ENCODE data around the gene SLC26A8. TPM values are rescaled to one million over a fixed set of nuclear protein-coding genes. Genes with fewer than 3 reads are reported as not detected.

Gene SLC26A8
- total and polyA plus RNA-seq, 2 experiments from 2014 or later, result 0.89 to 2.9 TPM

DNA sequence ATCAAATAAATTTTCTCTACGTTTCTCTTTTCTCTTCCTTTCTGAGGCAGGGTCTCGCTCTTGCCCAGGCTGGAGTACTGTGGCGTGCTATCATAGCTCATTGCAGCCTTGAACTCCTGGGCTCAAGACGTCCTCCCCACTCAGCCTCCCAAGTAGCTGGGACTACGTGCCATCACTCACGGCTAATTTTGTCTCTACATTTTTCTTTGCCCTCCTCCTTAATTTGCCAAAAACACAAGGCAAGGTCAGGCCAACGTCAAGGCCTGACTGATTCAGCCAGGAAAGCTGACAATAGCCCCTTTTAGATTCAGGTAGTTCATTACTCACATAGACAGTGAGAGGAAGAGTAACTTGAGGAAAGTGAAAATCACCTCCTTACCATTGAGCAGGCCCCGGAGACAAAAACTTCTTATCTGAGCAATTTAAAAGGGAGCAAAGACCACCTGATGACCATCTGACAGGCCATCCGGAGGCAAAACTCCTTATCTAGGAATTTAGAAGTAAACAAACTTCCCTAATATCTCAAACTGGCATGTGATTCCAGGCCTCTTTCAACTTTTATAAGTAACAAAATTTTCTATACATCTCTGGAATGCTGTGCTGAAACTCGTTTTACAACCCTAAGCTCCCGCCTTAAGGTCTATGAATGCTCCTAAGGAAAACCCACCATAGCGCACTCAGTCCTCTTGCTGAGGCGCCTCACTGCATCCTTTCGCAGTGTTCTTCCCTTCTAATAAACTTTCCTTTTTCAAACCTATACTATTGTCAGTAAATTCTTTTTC lies 61.5 kb downstream of the SLC26A8 start (continued):
- TF ChIP-seq, protein P1, sequence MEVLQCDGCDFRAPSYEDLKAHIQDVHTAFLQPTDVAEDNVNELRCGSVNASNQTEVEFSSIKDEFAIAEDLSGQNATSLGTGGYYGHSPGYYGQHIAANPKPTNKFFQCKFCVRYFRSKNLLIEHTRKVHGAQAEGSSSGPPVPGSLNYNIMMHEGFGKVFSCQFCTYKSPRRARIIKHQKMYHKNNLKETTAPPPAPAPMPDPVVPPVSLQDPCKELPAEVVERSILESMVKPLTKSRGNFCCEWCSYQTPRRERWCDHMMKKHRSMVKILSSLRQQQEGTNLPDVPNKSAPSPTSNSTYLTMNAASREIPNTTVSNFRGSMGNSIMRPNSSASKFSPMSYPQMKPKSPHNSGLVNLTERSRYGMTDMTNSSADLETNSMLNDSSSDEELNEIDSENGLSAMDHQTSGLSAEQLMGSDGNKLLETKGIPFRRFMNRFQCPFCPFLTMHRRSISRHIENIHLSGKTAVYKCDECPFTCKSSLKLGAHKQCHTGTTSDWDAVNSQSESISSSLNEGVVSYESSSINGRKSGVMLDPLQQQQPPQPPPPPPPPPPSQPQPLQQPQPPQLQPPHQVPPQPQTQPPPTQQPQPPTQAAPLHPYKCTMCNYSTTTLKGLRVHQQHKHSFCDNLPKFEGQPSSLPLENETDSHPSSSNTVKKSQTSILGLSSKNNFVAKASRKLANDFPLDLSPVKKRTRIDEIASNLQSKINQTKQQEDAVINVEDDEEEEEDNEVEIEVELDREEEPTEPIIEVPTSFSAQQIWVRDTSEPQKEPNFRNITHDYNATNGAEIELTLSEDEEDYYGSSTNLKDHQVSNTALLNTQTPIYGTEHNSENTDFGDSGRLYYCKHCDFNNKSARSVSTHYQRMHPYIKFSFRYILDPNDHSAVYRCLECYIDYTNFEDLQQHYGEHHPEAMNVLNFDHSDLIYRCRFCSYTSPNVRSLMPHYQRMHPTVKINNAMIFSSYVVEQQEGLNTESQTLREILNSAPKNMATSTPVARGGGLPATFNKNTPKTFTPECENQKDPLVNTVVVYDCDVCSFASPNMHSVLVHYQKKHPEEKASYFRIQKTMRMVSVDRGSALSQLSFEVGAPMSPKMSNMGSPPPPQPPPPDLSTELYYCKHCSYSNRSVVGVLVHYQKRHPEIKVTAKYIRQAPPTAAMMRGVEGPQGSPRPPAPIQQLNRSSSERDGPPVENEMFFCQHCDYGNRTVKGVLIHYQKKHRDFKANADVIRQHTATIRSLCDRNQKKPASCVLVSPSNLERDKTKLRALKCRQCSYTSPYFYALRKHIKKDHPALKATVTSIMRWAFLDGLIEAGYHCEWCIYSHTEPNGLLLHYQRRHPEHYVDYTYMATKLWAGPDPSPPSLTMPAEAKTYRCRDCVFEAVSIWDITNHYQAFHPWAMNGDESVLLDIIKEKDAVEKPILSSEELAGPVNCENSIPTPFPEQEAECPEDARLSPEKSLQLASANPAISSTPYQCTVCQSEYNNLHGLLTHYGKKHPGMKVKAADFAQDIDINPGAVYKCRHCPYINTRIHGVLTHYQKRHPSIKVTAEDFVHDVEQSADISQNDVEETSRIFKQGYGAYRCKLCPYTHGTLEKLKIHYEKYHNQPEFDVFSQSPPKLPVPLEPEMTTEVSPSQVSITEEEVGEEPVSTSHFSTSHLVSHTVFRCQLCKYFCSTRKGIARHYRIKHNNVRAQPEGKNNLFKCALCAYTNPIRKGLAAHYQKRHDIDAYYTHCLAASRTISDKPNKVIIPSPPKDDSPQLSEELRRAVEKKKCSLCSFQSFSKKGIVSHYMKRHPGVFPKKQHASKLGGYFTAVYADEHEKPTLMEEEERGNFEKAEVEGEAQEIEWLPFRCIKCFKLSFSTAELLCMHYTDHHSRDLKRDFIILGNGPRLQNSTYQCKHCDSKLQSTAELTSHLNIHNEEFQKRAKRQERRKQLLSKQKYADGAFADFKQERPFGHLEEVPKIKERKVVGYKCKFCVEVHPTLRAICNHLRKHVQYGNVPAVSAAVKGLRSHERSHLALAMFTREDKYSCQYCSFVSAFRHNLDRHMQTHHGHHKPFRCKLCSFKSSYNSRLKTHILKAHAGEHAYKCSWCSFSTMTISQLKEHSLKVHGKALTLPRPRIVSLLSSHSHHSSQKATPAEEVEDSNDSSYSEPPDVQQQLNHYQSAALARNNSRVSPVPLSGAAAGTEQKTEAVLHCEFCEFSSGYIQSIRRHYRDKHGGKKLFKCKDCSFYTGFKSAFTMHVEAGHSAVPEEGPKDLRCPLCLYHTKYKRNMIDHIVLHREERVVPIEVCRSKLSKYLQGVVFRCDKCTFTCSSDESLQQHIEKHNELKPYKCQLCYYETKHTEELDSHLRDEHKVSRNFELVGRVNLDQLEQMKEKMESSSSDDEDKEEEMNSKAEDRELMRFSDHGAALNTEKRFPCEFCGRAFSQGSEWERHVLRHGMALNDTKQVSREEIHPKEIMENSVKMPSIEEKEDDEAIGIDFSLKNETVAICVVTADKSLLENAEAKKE (CRISPR knock-in tag; IDR thresholded peaks at IDR 0.05), result no peak
- TF ChIP-seq STAT1 (IDR thresholded peaks at IDR 0.05; ENCODE audit: unreplicated experiment) (no peak), EZH2 (IDR thresholded peaks at IDR 0.05; ENCODE audit: low read depth, unreplicated experiment) (no peak)
- TF ChIP-seq, protein P2, sequence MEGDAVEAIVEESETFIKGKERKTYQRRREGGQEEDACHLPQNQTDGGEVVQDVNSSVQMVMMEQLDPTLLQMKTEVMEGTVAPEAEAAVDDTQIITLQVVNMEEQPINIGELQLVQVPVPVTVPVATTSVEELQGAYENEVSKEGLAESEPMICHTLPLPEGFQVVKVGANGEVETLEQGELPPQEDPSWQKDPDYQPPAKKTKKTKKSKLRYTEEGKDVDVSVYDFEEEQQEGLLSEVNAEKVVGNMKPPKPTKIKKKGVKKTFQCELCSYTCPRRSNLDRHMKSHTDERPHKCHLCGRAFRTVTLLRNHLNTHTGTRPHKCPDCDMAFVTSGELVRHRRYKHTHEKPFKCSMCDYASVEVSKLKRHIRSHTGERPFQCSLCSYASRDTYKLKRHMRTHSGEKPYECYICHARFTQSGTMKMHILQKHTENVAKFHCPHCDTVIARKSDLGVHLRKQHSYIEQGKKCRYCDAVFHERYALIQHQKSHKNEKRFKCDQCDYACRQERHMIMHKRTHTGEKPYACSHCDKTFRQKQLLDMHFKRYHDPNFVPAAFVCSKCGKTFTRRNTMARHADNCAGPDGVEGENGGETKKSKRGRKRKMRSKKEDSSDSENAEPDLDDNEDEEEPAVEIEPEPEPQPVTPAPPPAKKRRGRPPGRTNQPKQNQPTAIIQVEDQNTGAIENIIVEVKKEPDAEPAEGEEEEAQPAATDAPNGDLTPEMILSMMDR (conservative IDR thresholded peaks at IDR 0.05; ENCODE audit: low read depth in 2 of 2), result no peak

DNA sequence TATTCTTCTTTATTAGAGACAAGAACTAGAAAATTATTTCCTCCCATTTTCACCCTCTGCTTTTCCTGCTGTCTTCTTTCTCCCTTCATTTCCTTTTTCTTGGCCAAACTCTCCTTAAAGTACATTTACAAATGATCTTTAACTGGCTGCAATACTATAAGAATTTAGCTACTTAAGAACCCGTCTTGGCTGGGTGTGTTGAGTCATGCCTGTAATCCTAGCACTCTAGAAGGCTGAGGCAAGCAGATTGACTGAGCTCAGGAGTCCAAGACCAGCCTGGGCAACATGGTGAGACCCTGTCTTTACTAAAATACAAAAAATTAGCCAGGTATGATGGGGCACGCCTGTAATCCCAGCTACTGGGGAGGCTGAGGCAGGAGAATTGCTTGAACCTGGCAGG lies 64.3 kb downstream of the SLC26A8 start:
- no peak overlapping the region for H3K4me3 Mint-ChIP-seq
- ATAC-seq, result no peak
- no peak for TF ChIP-seq EZH2 (IDR thresholded peaks at IDR 0.05; ENCODE audit: low read depth, unreplicated experiment)
- no peak for TF ChIP-seq ZNF331 (CRISPR knock-in tag; IDR thresholded peaks at IDR 0.05; ENCODE audit: low read depth)
- TF ChIP-seq, protein P2 (conservative IDR thresholded peaks at IDR 0.05; ENCODE audit: low read depth in 2 of 2), result no peak
- TF ChIP-seq ZNF114 (CRISPR knock-in tag; IDR thresholded peaks at IDR 0.05), result no peak
- TF ChIP-seq, protein P3, sequence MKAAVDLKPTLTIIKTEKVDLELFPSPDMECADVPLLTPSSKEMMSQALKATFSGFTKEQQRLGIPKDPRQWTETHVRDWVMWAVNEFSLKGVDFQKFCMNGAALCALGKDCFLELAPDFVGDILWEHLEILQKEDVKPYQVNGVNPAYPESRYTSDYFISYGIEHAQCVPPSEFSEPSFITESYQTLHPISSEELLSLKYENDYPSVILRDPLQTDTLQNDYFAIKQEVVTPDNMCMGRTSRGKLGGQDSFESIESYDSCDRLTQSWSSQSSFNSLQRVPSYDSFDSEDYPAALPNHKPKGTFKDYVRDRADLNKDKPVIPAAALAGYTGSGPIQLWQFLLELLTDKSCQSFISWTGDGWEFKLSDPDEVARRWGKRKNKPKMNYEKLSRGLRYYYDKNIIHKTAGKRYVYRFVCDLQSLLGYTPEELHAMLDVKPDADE (IDR thresholded peaks at IDR 0.05), result no peak

More for the DNA sequence above, 64.3 kb downstream of the SLC26A8 start:
- Mint-ChIP-seq H3K27ac (no peak overlapping the region), H3K9me3 (no peaks in the 10 kb centered on the region), H3K36me3 (ENCODE audit: low read depth) (no peaks in the 10 kb centered on the region), H3K4me1 (no peaks in the 10 kb centered on the region), H3K27me3 (ENCODE audit: insufficient read depth, low read depth, poor library complexity) (no peaks in the 10 kb centered on the region)
- Histone ChIP-seq H3K4me2 (no peak overlapping the region), H4K20me1 (replicated peaks; ENCODE audit: insufficient read depth) (no peaks in the 10 kb centered on the region), H3K9me2 (ENCODE audit: insufficient read depth) (no peaks in the 10 kb centered on the region), H2AFZ (peak overlapping the region; percentile 7; the same call in 1 of the 2 replicates), H3K27me3 (ENCODE audit: insufficient read depth) (no peaks in the 10 kb centered on the region), H3K27ac (ENCODE audit: low read depth) (no peak overlapping the region), H3K79me2 (replicated peaks; ENCODE audit: insufficient read depth) (no peaks in the 10 kb centered on the region), H3K4me1 (ENCODE audit: insufficient read depth) (no peaks in the 10 kb centered on the region), H3F3A (replicated peaks; ENCODE audit: low read depth) (no peaks in the 10 kb centered on the region), H3K4me3 (no peak overlapping the region), H3K36me3 (ENCODE audit: insufficient read depth) (no peaks in the 10 kb centered on the region)
- DNase-seq (ENCODE audit: low spot score), result no peak

Measured in GM23338 (cell line).